CD4-positive, alpha-beta T cell treated with Interleukin-12 subunit alpha and Interleukin-12 subunit beta, for 1 hour (primary cell): ENCODE measurements around the gene GRIFIN.

Experiments
- DNase-seq: peaks from one replicate; pipeline ENCODE4 v3.0.0-alpha.2; 2020

The GRIFIN gene

GRCh38 chr7:2512179-2512661 is 36.0 kb upstream of the GRIFIN start:
- DNase-seq, result peak; percentile 41

- no peak for DNase-seq
These were observed 35.6 kb upstream of the GRIFIN start for GRCh38 chr7:2511769-2512168.

- peak; percentile 64 for DNase-seq
These were observed 34.9 kb upstream of the GRIFIN start for GRCh38 chr7:2510909-2511768.

- DNase-seq, result no peak
These were observed 34.1 kb upstream of the GRIFIN start for GRCh38 chr7:2510130-2510776.

GRCh38 chr7:2509298-2509906 is 33.2 kb upstream of the GRIFIN start:
- no peak for DNase-seq

- peak; percentile 83 for DNase-seq
These were observed 32.4 kb upstream of the GRIFIN start for GRCh38 chr7:2508327-2509215.

- DNase-seq, result no peak
These were observed 31.7 kb upstream of the GRIFIN start for GRCh38 chr7:2507917-2508306.

GRCh38 chr7:2507208-2507916 is 31.2 kb upstream of the GRIFIN start:
- no peak for DNase-seq

- DNase-seq, result no peak
These were observed 29.2 kb upstream of the GRIFIN start for GRCh38 chr7:2505401-2505800.

GRCh38 chr7:2504889-2505375 is 28.7 kb upstream of the GRIFIN start:
- no peak for DNase-seq

- DNase-seq, result no peak
These were observed 28.1 kb upstream of the GRIFIN start for GRCh38 chr7:2504128-2504888.

GRCh38 chr7:2503056-2503941 is 27.1 kb upstream of the GRIFIN start:
- no peak for DNase-seq

- DNase-seq, result no peak
These were observed 26.4 kb upstream of the GRIFIN start for GRCh38 chr7:2502647-2502966.

GRCh38 chr7:2501947-2502646 is 25.9 kb upstream of the GRIFIN start:
- DNase-seq, result no peak

- DNase-seq, result no peak
These were observed 24.5 kb upstream of the GRIFIN start for GRCh38 chr7:2500701-2501100.

- no peak for DNase-seq
These were observed 23.7 kb upstream of the GRIFIN start for GRCh38 chr7:2499719-2500430.

- DNase-seq, result no peak
These were observed 23.0 kb upstream of the GRIFIN start for GRCh38 chr7:2499181-2499580.

GRCh38 chr7:2498708-2499107 is 22.5 kb upstream of the GRIFIN start:
- DNase-seq, result no peak
